A673 (cell line): ENCODE measurements around the gene EXOC6B. TPM values are rescaled to one million over a fixed set of nuclear protein-coding genes. Genes with fewer than 3 reads are reported as not detected.

Experiments
- BruUV-seq: library from RNA; stranded (reverse); fragments of 400-500 nt; replicated peaks from 2 replicates; lab custom pipeline; 2021; lab: Mats Ljungman, UMichigan
- CTCF ChIA-PET: fragments of 300-600 bp; sonication (Branson Sonifier 250); formaldehyde crosslinking; loops from one replicate; lab custom pipeline; 2022; ENCODE audit warnings: antibody characterized with exemption; lab: Charles Lee
- POLR2A ChIA-PET: fragments of 300-600 bp; sonication (Branson Sonifier 250); formaldehyde crosslinking; loops from one replicate; lab custom pipeline; 2022; ENCODE audit warnings: antibody characterized with exemption; ENCODE audit not compliant: low non-redundant PET; lab: Charles Lee
- DNase-seq: peaks from one replicate; pipeline ENCODE4 v3.0.0-alpha.2; 2015; ENCODE audit warnings: low spot score
- H3K27ac ChIP-seq: fragments of 200-600 bp; sonication (generic); 2 replicates; pipeline ENCODE4 v1.5.1; 2016; ENCODE audit warnings: mixed run types, low read depth, mild to moderate bottlenecking, mixed read lengths, antibody characterized with exemption, low read length; ENCODE audit not compliant: poor library complexity, severe bottlenecking
- H3K27me3 ChIP-seq: fragments of 200-600 bp; sonication (generic); replicated peaks from 2 replicates; pipeline ENCODE4 v1.6.1; 2017; ENCODE audit warnings: mixed run types, low read depth, mild to moderate bottlenecking, mixed read lengths, antibody characterized with exemption, low read length; ENCODE audit not compliant: insufficient read depth, poor library complexity
- H3K36me3 ChIP-seq: fragments of 200-600 bp; sonication (generic); 2 replicates; pipeline ENCODE4 v1.6.1; 2016; ENCODE audit warnings: mixed run types, mild to moderate bottlenecking, mixed read lengths, antibody characterized with exemption, low read length; ENCODE audit not compliant: insufficient read depth, poor library complexity, severe bottlenecking
- H3K4me1 ChIP-seq: fragments of 200-600 bp; sonication (generic); 2 replicates; pipeline ENCODE4 v1.6.1; 2017; ENCODE audit warnings: mixed run types, mild to moderate bottlenecking, mixed read lengths, antibody characterized with exemption, low read length; ENCODE audit not compliant: insufficient read depth, poor library complexity, severe bottlenecking
- H3K4me3 ChIP-seq: fragments of 200-600 bp; sonication (generic); 2 replicates; pipeline ENCODE4 v1.5.1; 2016; ENCODE audit warnings: low read depth, mixed run types, mild to moderate bottlenecking, mixed read lengths, low read length; ENCODE audit not compliant: poor library complexity, severe bottlenecking
- H3K9me3 ChIP-seq: fragments of 200-600 bp; sonication (generic); 2 replicates; pipeline ENCODE4 v1.6.1; 2016; ENCODE audit warnings: mixed run types, low read depth, mild to moderate bottlenecking, mixed read lengths, antibody characterized with exemption, low read length; ENCODE audit not compliant: poor library complexity, severe bottlenecking
- EZH2 ChIP-seq: fragments of 200-600 bp; sonication (generic); IDR thresholded peaks from 2 replicates; pipeline ENCODE4 v1.6.1; 2017; ENCODE audit warnings: borderline replicate concordance, low read depth, mild to moderate bottlenecking, mixed read lengths, antibody characterized with exemption, low read length; ENCODE audit not compliant: poor library complexity, severe bottlenecking
- intact Hi-C: fragments of 100-400 bp; cut with micrococcal nuclease; formaldehyde crosslinking; loops from one replicate; pipeline ENCODE4 v1.10.0; 2022; ENCODE audit not compliant: unreplicated experiment
- total RNA-seq: library from RNA; stranded (reverse); gene quantifications from 2 replicates; pipeline ENCODE4 v1.2.3, GENCODE V29; 2021
- TF ChIP-seq, protein P1 (sequence below): fragments of 300-800, 200-600 bp; sonication (generic); conservative IDR thresholded peaks from 2 replicates; pipeline ENCODE4 v1.5.1; 2017; ENCODE audit warnings: low read depth, mild to moderate bottlenecking, antibody characterized with exemption, low read length, moderate library complexity, mixed read lengths

EXOC6B gene
- total RNA-seq, 1 experiment from 2014 or later = 138 TPM

DNA sequence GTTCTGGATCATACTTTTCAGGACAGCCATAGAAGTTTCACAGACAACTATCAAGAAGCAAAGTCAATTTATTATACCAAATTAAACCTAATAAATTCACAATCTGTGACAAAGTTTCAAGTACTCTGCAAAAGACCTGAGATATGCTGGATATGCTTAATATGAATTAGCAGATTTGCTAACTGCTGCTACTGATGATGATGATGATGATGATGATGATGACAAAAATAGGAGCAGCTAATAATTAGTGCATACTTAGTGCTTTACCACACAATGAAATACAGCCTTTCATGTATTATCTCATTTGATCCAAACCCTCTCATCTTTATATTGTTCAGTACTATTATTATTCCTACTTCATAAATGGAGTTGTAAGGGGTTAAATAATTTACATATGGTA is 462.4 kb downstream of the EXOC6B start:
- POLR2A ChIA-PET = no interaction called here
- H3K27me3 ChIP-seq = no peaks in the 10 kb centered on the region
- H3K27ac ChIP-seq = no peak overlapping the region
- H3K36me3 ChIP-seq = peaks cover 3% of the 10 kb centered on the region
- H3K4me3 ChIP-seq = no peak overlapping the region
- DNase-seq = no peak
- intact Hi-C loops = no loop called here
- no TSS peak for BruUV-seq
- peaks cover 6% of the 10 kb centered on the region for H3K4me1 ChIP-seq
- CTCF ChIA-PET = no interaction called here
- TF ChIP-seq, protein P1, sequence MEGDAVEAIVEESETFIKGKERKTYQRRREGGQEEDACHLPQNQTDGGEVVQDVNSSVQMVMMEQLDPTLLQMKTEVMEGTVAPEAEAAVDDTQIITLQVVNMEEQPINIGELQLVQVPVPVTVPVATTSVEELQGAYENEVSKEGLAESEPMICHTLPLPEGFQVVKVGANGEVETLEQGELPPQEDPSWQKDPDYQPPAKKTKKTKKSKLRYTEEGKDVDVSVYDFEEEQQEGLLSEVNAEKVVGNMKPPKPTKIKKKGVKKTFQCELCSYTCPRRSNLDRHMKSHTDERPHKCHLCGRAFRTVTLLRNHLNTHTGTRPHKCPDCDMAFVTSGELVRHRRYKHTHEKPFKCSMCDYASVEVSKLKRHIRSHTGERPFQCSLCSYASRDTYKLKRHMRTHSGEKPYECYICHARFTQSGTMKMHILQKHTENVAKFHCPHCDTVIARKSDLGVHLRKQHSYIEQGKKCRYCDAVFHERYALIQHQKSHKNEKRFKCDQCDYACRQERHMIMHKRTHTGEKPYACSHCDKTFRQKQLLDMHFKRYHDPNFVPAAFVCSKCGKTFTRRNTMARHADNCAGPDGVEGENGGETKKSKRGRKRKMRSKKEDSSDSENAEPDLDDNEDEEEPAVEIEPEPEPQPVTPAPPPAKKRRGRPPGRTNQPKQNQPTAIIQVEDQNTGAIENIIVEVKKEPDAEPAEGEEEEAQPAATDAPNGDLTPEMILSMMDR = no peak
- TF ChIP-seq EZH2 = no peak
- H3K9me3 ChIP-seq = no peaks in the 10 kb centered on the region

DNA sequence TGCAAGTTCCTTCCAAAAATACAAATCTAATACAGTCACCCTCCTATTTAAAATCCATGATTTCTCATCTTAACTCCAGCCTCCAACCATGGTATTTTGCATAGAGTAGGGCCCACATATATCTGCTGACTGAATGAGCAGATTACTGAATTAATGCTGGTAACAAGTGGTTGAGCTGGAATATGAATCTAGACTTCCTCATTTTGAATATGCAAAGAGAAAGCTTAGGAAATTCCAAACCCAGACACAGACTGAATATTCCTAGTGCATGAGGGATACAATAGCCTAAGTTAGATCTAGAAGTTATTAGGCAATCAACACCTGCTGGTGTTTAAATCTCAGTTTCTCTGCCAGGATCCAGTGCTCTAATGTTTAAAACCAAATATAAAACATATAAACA is 463.1 kb downstream of the EXOC6B start:
- no peak overlapping the region for H3K4me3 ChIP-seq
- H3K27me3 ChIP-seq = no peaks in the 10 kb centered on the region
- H3K9me3 ChIP-seq = no peaks in the 10 kb centered on the region
- intact Hi-C loops = no loop called here
- BruUV-seq = no TSS peak
- TF ChIP-seq EZH2 = no peak
- TF ChIP-seq, protein P1 = no peak
- H3K27ac ChIP-seq = no peak overlapping the region
- H3K36me3 ChIP-seq = peaks cover 3% of the 10 kb centered on the region
- peaks cover 6% of the 10 kb centered on the region for H3K4me1 ChIP-seq
- CTCF ChIA-PET = no interaction called here
- no peak for DNase-seq
- POLR2A ChIA-PET = no interaction called here

- TF ChIP-seq, protein P1 = no peak
- TF ChIP-seq EZH2 = no peak
- Histone ChIP-seq H3K27ac (no peak overlapping the region), H3K9me3 (no peaks in the 10 kb centered on the region), H3K36me3 (peaks cover 3% of the 10 kb centered on the region), H3K4me3 (no peak overlapping the region), H3K4me1 (peaks cover 6% of the 10 kb centered on the region), H3K27me3 (no peaks in the 10 kb centered on the region)
- CTCF ChIA-PET = no interaction called here
- intact Hi-C loops = no loop called here
- POLR2A ChIA-PET = no interaction called here
- DNase-seq = no peak
- BruUV-seq = no TSS peak
Measured at GRCh38 chr2:72361521-72361920, 464.3 kb downstream of the EXOC6B start.
